ENCODE measurements around the gene UBE2M.

- no peak for TF ChIP-seq CTCF (IDR thresholded peaks at IDR 0.05)
- TF ChIP-seq POLR2A (IDR thresholded peaks at IDR 0.05), result no peak
- TF ChIP-seq EP300 (IDR thresholded peaks at IDR 0.05), result no peak
Observed at GRCh38 chr19:58516964-58517833, 41.2 kb downstream of the UBE2M start.
